Gastroesophageal sphincter (tissue), 3 donors: ENCODE results near the gene SFRP4.

Experiments
- EP300 ChIP-seq: sonication (generic); formaldehyde crosslinking; IDR thresholded peaks from one replicate; pipeline ENCODE4 v1.6.1; 2017; ENCODE audit warnings: antibody characterized with exemption, mild to moderate bottlenecking
- POLR2A ChIP-seq, 2 donors: fragments of 450-650 bp; IDR thresholded peaks; one replicate each; pipeline ENCODE4 v1.6.1; 2017; ENCODE audit warnings: antibody characterized with exemption in 2 of 2, mild to moderate bottlenecking in 2 of 2, moderate library complexity in 1 of 2
- POLR2AphosphoS5 ChIP-seq: sonication (generic); formaldehyde crosslinking; IDR thresholded peaks from one replicate; pipeline ENCODE4 v1.6.1; 2017; ENCODE audit warnings: antibody characterized with exemption
- TF ChIP-seq, protein P1 (sequence below), 4 experiments: fragments of 200-600 bp in 2 of 4; fragments of 450-650 bp in 2 of 4; sonication (generic) in 1 of 4; IDR thresholded peaks; one replicate each; pipeline ENCODE4 v1.5.1; 2017 to 2019; ENCODE audit warnings: antibody characterized with exemption in 4 of 4, mild to moderate bottlenecking in 2 of 4, moderate library complexity in 2 of 4

DNA sequence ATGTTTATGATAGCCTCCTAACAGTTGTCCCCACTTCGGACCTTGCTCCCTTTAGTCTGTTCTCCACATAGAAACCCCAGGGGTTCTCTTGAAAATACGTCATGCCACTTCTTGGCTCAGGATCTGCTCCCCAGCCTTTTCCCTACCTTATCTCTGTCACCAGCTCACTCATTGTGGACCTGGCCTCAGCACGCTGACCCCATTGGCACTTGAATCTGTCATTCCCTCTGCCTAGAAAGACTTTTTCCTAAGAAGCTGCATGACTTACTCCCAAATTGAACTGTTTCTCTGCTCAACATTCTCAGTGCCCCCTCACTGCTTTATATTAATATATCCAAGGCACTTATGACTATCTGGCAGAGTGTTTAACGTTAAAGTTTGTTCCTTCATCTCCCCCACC lies 12.3 kb upstream of the SFRP4 start:
- TF ChIP-seq POLR2A (IDR thresholded peaks at IDR 0.05) (no peak), POLR2AphosphoS5 (no peak), EP300 (no peak)
- TF ChIP-seq, protein P1, sequence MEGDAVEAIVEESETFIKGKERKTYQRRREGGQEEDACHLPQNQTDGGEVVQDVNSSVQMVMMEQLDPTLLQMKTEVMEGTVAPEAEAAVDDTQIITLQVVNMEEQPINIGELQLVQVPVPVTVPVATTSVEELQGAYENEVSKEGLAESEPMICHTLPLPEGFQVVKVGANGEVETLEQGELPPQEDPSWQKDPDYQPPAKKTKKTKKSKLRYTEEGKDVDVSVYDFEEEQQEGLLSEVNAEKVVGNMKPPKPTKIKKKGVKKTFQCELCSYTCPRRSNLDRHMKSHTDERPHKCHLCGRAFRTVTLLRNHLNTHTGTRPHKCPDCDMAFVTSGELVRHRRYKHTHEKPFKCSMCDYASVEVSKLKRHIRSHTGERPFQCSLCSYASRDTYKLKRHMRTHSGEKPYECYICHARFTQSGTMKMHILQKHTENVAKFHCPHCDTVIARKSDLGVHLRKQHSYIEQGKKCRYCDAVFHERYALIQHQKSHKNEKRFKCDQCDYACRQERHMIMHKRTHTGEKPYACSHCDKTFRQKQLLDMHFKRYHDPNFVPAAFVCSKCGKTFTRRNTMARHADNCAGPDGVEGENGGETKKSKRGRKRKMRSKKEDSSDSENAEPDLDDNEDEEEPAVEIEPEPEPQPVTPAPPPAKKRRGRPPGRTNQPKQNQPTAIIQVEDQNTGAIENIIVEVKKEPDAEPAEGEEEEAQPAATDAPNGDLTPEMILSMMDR (IDR thresholded peaks at IDR 0.05) = no peak
